IMR-90 (cell line): ENCODE data around the gene FOXC1. TPM values are rescaled to one million over a fixed set of nuclear protein-coding genes. Genes with fewer than 3 reads are reported as not detected.

Source experiments
- ATAC-seq: fragments of 200-7000 bp; cut with Tn5 transposase; 2 replicates; pipeline ENCODE4 v1.9.1; 2020; ENCODE audit warnings: low read depth, mild to moderate bottlenecking, moderate library complexity
- BruUV-seq: library from RNA; stranded (reverse); fragments of 400-500 nt; replicated peaks from 2 replicates; lab custom pipeline; 2021; lab: Mats Ljungman, UMichigan
- CTCF ChIA-PET: fragments of 300-600 bp; formaldehyde crosslinking; extraction: SDS; loops from one replicate; lab custom pipeline; 2021; ENCODE audit warnings: antibody characterized with exemption; lab: Yijun Ruan, JAX
- POLR2A ChIA-PET: fragments of 300-600 bp; sonication (Branson Sonifier 250); formaldehyde crosslinking; loops from one replicate; lab custom pipeline; 2022; ENCODE audit warnings: antibody characterized with exemption; ENCODE audit not compliant: unreplicated experiment; lab: Charles Lee
- DNase-seq: peaks from one replicate; pipeline ENCODE4 v3.0.0; 2013
- H2AFZ ChIP-seq: replicated peaks from 2 replicates; pipeline ENCODE3; 2013; ENCODE audit warnings: low read length, mild to moderate bottlenecking; ENCODE audit not compliant: poor library complexity
- H2AK5ac ChIP-seq: 2 replicates; pipeline ENCODE4 v1.6.1; 2013; ENCODE audit warnings: low read depth, low read length, inconsistent platforms
- H2AK9ac ChIP-seq: replicated peaks from 2 replicates; pipeline ENCODE3; 2013; ENCODE audit warnings: mild to moderate bottlenecking, low read depth, low read length, moderate library complexity; ENCODE audit not compliant: poor library complexity
- H2BK120ac ChIP-seq: 2 replicates; pipeline ENCODE4 v1.6.1; 2013; ENCODE audit warnings: low read depth, low read length, inconsistent platforms
- H2BK15ac ChIP-seq: 3 replicates; pipeline ENCODE4 v1.6.1; 2013; ENCODE audit warnings: low read depth, low read length, inconsistent platforms
- H2BK20ac ChIP-seq: 2 replicates; pipeline ENCODE4 v1.6.1; 2013; ENCODE audit warnings: low read depth, mild to moderate bottlenecking, inconsistent platforms, low read length, moderate library complexity
- H2BK5ac ChIP-seq: 2 replicates; pipeline ENCODE4 v1.6.1; 2013; ENCODE audit warnings: mild to moderate bottlenecking, low read depth, low read length, inconsistent platforms; ENCODE audit not compliant: poor library complexity, severe bottlenecking
- H3K14ac ChIP-seq: replicated peaks from 2 replicates; pipeline ENCODE4 v1.6.1; 2013; ENCODE audit warnings: low read depth, low read length, inconsistent platforms
- H3K18ac ChIP-seq: 2 replicates; pipeline ENCODE4 v1.6.1; 2013; ENCODE audit warnings: low read depth, low read length, control low read depth
- H3K23ac ChIP-seq: 2 replicates; pipeline ENCODE4 v1.6.1; 2013; ENCODE audit warnings: low read depth, low read length, inconsistent platforms
- H3K27ac ChIP-seq: 2 replicates; pipeline ENCODE4 v1.5.1; 2013; ENCODE audit warnings: mild to moderate bottlenecking, control low read depth, low read length; ENCODE audit not compliant: insufficient read depth
- H3K27me3 ChIP-seq: 2 replicates; pipeline ENCODE4 v1.6.1; 2013; ENCODE audit warnings: low read length; ENCODE audit not compliant: control insufficient read depth, insufficient read depth
- H3K36me3 ChIP-seq: 2 replicates; pipeline ENCODE4 v1.6.1; 2013; ENCODE audit warnings: low read length, mixed read lengths; ENCODE audit not compliant: control insufficient read depth, insufficient read depth
- H3K4ac ChIP-seq: 2 replicates; pipeline ENCODE4 v1.6.1; 2013; ENCODE audit warnings: low read depth, low read length, inconsistent platforms
- H3K4me1 ChIP-seq: 2 replicates; pipeline ENCODE4 v1.6.1; 2013; ENCODE audit warnings: low read length, mixed read lengths; ENCODE audit not compliant: control insufficient read depth, insufficient read depth
- H3K4me2 ChIP-seq: 2 replicates; pipeline ENCODE4 v1.6.1; 2013; ENCODE audit warnings: low read depth, mild to moderate bottlenecking, control low read depth, low read length, moderate library complexity
- H3K4me3 ChIP-seq: 2 replicates; pipeline ENCODE4 v1.5.1; 2013; ENCODE audit warnings: low read depth, mild to moderate bottlenecking, control low read depth, low read length, moderate library complexity; ENCODE audit not compliant: insufficient read depth
- H3K56ac ChIP-seq: 2 replicates; pipeline ENCODE4 v1.6.1; 2013; ENCODE audit warnings: low read length, inconsistent platforms; ENCODE audit not compliant: insufficient read depth; ENCODE audit errors: extremely low read depth
- H3K79me1 ChIP-seq, 2 experiments: 2 replicates each; pipeline ENCODE4 v1.6.1; 2013; ENCODE audit warnings: low read length in 2 of 2, inconsistent platforms in 1 of 2, low read depth in 1 of 2
- H3K9ac ChIP-seq: 2 replicates; pipeline ENCODE4 v1.6.1; 2013; ENCODE audit warnings: low read depth, low read length, control low read depth
- H3K9me1 ChIP-seq: 2 replicates; pipeline ENCODE4 v1.6.1; 2013; ENCODE audit warnings: low read length, inconsistent platforms; ENCODE audit not compliant: insufficient read depth
- H3K9me3 ChIP-seq: 2 replicates; pipeline ENCODE4 v1.6.1; 2013; ENCODE audit warnings: low read length; ENCODE audit not compliant: control insufficient read depth, insufficient read depth
- H4K20me1 ChIP-seq: 2 replicates; pipeline ENCODE4 v1.6.1; 2013; ENCODE audit warnings: low read length, inconsistent platforms; ENCODE audit not compliant: insufficient read depth
- H4K5ac ChIP-seq: 2 replicates; pipeline ENCODE4 v1.6.1; 2013; ENCODE audit warnings: mild to moderate bottlenecking, low read depth, low read length, control low read depth
- H4K8ac ChIP-seq, 2 experiments: 2 replicates each; pipeline ENCODE4 v1.6.1; 2013; ENCODE audit warnings: low read depth in 2 of 2, low read length in 2 of 2, control low read depth in 1 of 2, inconsistent platforms in 1 of 2
- H4K91ac ChIP-seq: 2 replicates; pipeline ENCODE4 v1.6.1; 2013; ENCODE audit warnings: low read depth, low read length, inconsistent platforms; ENCODE audit not compliant: insufficient read depth
- ELK1 ChIP-seq: fragments of 150-350 bp; IDR thresholded peaks from 2 replicates; pipeline ENCODE4 v1.6.1; 2016; ENCODE audit warnings: low read depth, mild to moderate bottlenecking, low read length, moderate library complexity, borderline replicate concordance
- RCOR1 ChIP-seq: IDR thresholded peaks from 2 replicates; pipeline ENCODE4 v1.6.1; 2012; ENCODE audit warnings: mild to moderate bottlenecking, low read length, improper control_type of control experiment; ENCODE audit not compliant: insufficient replicate concordance
- RFX5 ChIP-seq: IDR thresholded peaks from 2 replicates; pipeline ENCODE4 v1.8.0; 2012; ENCODE audit warnings: low read depth, mild to moderate bottlenecking, low read length, moderate library complexity
- SMC3 ChIP-seq: fragments of 150-350 bp; IDR thresholded peaks from 2 replicates; pipeline ENCODE4 v1.6.1; 2016; ENCODE audit warnings: low read depth, mild to moderate bottlenecking, antibody characterized with exemption, low read length, moderate library complexity
- WGBS, 2 experiments: methylation state at CpG; one replicate each; pipeline versions ENCODE4 v1.1.5 to v1.1.7; 2013; ENCODE audit warnings: missing lambda C conversion rate in 2 of 2; ENCODE audit not compliant: insufficient read length in 1 of 2; ENCODE audit errors: extremely low coverage in 2 of 2; 5-methylcytosine and 5-hydroxymethylcytosine counted together
- dilution Hi-C: fragments of 300-500 bp; cut with HindIII; formaldehyde crosslinking; loops from one replicate; pipeline ENCODE4 v1.14.3; 2018; ENCODE audit warnings: low sequenced_read_pairs; ENCODE audit not compliant: unreplicated experiment
- in situ Hi-C: fragments of 300-500 bp; cut with MboI; formaldehyde crosslinking; loops from 3 replicates; pipeline ENCODE4 v1.14.3; 2019; ENCODE audit warnings: low sequenced_read_pairs, inconsistent platforms, mixed read lengths
- intact Hi-C: fragments of 100-400 bp; cut with micrococcal nuclease; formaldehyde crosslinking; loops from 2 replicates; pipeline ENCODE4 v1.10.0; 2022
- polyA plus RNA-seq, 3 experiments: library from polyadenylated mRNA; depleted of rRNA; stranded (reverse); fragments of >200 nt; gene quantifications; 2 replicates each; pipeline ENCODE4 v1.2.3, GENCODE V29; 2012; ENCODE audit warnings: low replicate concordance in 1 of 3
- total RNA-seq: library from RNA; depleted of rRNA; stranded (reverse); fragments of >200 nt; gene quantifications from 2 replicates; pipeline ENCODE4 v1.2.3, GENCODE V29; 2012

FOXC1 gene
- total and polyA plus RNA-seq, 2 of the 4 experiments (the other 2 are of a cell fraction) = 1.3 to 4.0 TPM

GRCh38 chr6:1613346-1613687 lies 3.6 kb downstream of the FOXC1 start:
- TF ChIP-seq ELK1 (no peak), RFX5 (no peak), SMC3 (no peak), RCOR1 (no peak)
- Histone ChIP-seq H3K27ac (peak overlapping the region; percentile 63), H4K91ac (peak overlapping the region; percentile 58; the same call in 1 of the 2 replicates), H3K4me1 (peaks cover 4% of the 10 kb centered on the region), H3K27me3 (peaks cover 4% of the 10 kb centered on the region; the same call in 1 of the 2 replicates), H3K36me3 (peaks cover 15% of the 10 kb centered on the region), H4K5ac (no peak overlapping the region), H2BK20ac (no peak overlapping the region), H2BK15ac (no peak overlapping the region), H4K20me1 (peaks cover 16% of the 10 kb centered on the region), H3K79me1 (peaks cover 10 to 24% of the 10 kb centered on the region in 2 experiments), H3K4me3 (peak overlapping the region; percentile 85), H2AFZ (no peak overlapping the region), H3K9me3 (peaks cover 3% of the 10 kb centered on the region; the same call in 1 of the 2 replicates), H4K8ac (peak overlapping the region; percentile 63 to 82; a peak in 3 of 4 replicates), H3K9ac (peak overlapping the region; percentile 78), H3K9me1 (no peaks in the 10 kb centered on the region), H2BK120ac (peak overlapping the region; percentile 62), H3K23ac (peak overlapping the region; percentile 84; the same call in 1 of the 2 replicates), H3K18ac (peak overlapping the region; percentile 8), H3K4ac (peak overlapping the region; percentile 83; the same call in 1 of the 2 replicates), H2AK5ac (no peak overlapping the region), H2BK5ac (peak overlapping the region; percentile 60), H3K14ac (0 out of 2 replicates have a peak overlapping the region, but pooled peaks have one; percentile 76), H2AK9ac (no peak overlapping the region), H3K56ac (peak overlapping the region; percentile 56; the same call in 1 of the 2 replicates), H3K4me2 (peak overlapping the region; percentile 87)
- in situ Hi-C loops = no loop called here
- ChIA-PET POLR2A (no interaction called here), CTCF (interaction anchor here (2.3 kb wide), 1 partner anchor 491 kb away, joined by 8 read pairs; no protein-coding TSS in a partner anchor)
- dilution Hi-C loops = no loop called here
- WGBS, 2 experiments = no CpG with 5 or more reads among the region's 3 CpGs
- BruUV-seq = no TSS peak
- intact Hi-C loops = loop anchor here (1.0 to 10.0 kb wide), 9 partner anchors 73 to 739 kb away; no protein-coding TSS in a partner anchor
- DNase-seq = no peak
- ATAC-seq = no peak
